KMS-11 (cell line): ENCODE results near the gene STRA6.

Source experiments
- H2AFZ ChIP-seq: fragments of 200-600 bp; sonication (generic); 2 replicates; pipeline ENCODE4 v1.6.1; 2016; ENCODE audit warnings: antibody characterized with exemption, mixed run types, low read depth
- H3K27ac ChIP-seq: fragments of 200-600 bp; sonication (generic); 2 replicates; pipeline ENCODE4 v1.6.1; 2016; ENCODE audit warnings: mild to moderate bottlenecking, mixed run types
- H3K27me3 ChIP-seq: fragments of 200-600 bp; sonication (generic); 2 replicates; pipeline ENCODE4 v1.6.1; 2017; ENCODE audit warnings: mild to moderate bottlenecking, low read depth, mixed run types, moderate library complexity; ENCODE audit not compliant: insufficient read depth
- H3K36me3 ChIP-seq: fragments of 200-600 bp; sonication (generic); 2 replicates; pipeline ENCODE4 v1.6.1; 2017; ENCODE audit warnings: mild to moderate bottlenecking, mixed run types; ENCODE audit not compliant: insufficient read depth
- H3K4me1 ChIP-seq: fragments of 200-600 bp; sonication (generic); 2 replicates; pipeline ENCODE4 v1.6.1; 2016; ENCODE audit warnings: mild to moderate bottlenecking, low read depth, mixed run types; ENCODE audit not compliant: poor library complexity, severe bottlenecking
- H3K4me2 ChIP-seq: fragments of 200-600 bp; sonication (generic); 2 replicates; pipeline ENCODE4 v1.7.0; 2016; ENCODE audit warnings: mild to moderate bottlenecking, mixed run types
- H3K4me3 ChIP-seq: fragments of 200-600 bp; sonication (generic); IDR thresholded peaks from 2 replicates; pipeline ENCODE4 v1.6.1; 2017; ENCODE audit warnings: low read depth, low read length, mixed read lengths; ENCODE audit not compliant: insufficient read depth
- H3K79me2 ChIP-seq: fragments of 200-600 bp; sonication (generic); 2 replicates; pipeline ENCODE4 v1.6.1; 2016; ENCODE audit warnings: low read depth, mixed run types; ENCODE audit not compliant: insufficient read depth
- H3K9ac ChIP-seq: fragments of 200-600 bp; sonication (generic); 2 replicates; pipeline ENCODE4 v1.6.1; 2016; ENCODE audit warnings: mild to moderate bottlenecking, mixed run types
- H4K20me1 ChIP-seq: fragments of 200-600 bp; sonication (generic); 2 replicates; pipeline ENCODE4 v1.6.1; 2016; ENCODE audit warnings: mild to moderate bottlenecking, mixed run types; ENCODE audit not compliant: insufficient read depth
- TF ChIP-seq, protein P1 (sequence below): fragments of 200-600 bp; sonication (generic); conservative IDR thresholded peaks from 2 replicates; pipeline ENCODE4 v1.6.1; 2017; ENCODE audit warnings: low read depth, mild to moderate bottlenecking, antibody characterized with exemption, low read length, moderate library complexity, mixed read lengths

Gene STRA6

DNA sequence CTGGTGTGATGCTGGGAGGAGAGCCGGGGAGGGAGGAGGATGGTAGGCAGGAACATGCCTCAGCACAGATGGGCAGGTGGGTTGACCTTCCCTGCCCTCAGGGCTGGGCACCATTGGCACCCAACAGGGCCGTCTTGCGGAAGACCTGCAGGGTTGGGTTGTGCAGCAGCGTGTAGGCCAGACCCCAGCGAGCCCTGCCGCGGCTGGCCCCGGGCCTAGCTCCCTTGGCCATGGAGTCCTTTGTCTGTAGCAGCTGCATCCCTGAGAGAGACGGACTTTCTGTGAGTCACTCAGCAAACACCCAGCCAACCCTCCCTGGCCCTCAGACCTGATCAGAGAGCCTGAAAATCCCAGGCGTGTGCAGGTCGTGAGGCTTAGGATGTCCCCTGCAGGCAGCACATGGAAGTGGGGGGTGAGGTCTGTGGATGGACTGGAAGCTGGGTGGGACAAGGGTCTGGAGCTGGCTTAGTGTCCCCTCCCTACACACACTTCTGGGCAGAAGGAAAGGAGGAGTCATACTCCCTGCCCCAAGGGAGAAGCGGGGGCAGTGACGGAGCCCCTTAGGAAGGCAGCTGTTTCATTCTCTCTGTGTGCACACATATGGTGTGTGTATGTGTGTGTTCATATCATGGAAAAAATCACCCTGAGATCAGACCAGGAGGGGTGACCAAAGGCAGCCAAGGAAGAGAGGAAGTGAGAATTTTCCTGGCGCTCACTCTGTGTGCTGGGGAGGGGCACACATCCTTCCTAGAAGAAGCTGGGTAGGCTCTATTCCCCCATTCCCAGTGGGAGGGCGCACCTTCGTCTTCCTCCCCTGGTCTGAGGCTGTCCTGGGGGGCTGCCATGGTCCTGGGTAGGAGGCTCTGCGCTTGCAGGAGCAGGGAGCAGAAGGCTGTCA is 22.4 kb downstream of the STRA6 start:
- Histone ChIP-seq H3K36me3 (no peaks in the 10 kb centered on the region), H3K4me2 (no peak overlapping the region), H3K4me3 (no peak overlapping the region), H2AFZ (no peak overlapping the region), H3K27me3 (peaks cover 54% of the 10 kb centered on the region; the same call in 1 of the 2 replicates), H3K27ac (no peak overlapping the region), H3K79me2 (no peaks in the 10 kb centered on the region), H4K20me1 (no peaks in the 10 kb centered on the region), H3K4me1 (no peaks in the 10 kb centered on the region), H3K9ac (no peak overlapping the region)
- TF ChIP-seq, protein P1, sequence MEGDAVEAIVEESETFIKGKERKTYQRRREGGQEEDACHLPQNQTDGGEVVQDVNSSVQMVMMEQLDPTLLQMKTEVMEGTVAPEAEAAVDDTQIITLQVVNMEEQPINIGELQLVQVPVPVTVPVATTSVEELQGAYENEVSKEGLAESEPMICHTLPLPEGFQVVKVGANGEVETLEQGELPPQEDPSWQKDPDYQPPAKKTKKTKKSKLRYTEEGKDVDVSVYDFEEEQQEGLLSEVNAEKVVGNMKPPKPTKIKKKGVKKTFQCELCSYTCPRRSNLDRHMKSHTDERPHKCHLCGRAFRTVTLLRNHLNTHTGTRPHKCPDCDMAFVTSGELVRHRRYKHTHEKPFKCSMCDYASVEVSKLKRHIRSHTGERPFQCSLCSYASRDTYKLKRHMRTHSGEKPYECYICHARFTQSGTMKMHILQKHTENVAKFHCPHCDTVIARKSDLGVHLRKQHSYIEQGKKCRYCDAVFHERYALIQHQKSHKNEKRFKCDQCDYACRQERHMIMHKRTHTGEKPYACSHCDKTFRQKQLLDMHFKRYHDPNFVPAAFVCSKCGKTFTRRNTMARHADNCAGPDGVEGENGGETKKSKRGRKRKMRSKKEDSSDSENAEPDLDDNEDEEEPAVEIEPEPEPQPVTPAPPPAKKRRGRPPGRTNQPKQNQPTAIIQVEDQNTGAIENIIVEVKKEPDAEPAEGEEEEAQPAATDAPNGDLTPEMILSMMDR: no peak

DNA sequence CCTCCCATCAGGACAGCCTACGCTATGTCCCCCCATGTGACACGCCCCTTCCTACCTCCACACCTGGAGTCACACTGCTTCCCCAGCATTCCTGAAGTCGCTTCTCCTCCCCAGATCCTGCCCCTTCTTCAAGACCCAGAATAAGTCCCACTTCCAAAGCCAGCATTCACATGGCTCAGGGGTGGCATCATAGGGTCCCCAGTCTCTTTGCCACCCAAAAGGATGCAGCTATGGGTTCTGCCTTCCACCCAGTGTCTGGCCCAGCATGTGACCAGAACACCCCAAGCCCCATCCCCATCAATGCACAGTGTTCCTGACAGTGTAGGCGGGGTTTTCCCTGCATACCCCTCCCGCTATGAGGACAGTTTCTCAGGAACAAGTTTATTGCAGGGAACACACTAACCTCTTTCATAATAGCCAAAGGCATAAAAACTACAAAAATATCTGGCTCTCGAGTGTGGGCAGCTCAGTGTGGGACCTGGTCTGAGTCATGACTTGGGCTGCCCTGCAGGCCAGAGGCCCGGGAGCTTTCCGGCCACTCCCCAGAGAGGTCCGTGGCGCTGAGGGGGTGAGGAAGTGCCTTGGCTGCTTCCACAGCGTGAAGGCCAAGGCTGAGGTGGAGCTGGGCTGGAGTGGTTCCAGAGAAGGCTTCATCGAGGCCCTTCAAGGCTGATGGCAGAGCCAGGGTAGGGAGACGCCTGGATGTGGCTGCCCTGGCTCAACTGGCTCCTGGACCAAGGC is 23.3 kb downstream of the STRA6 start:
- Histone ChIP-seq H3K4me2 (no peak overlapping the region), H2AFZ (no peak overlapping the region), H3K36me3 (no peaks in the 10 kb centered on the region), H3K27ac (no peak overlapping the region), H4K20me1 (no peaks in the 10 kb centered on the region), H3K4me1 (no peaks in the 10 kb centered on the region), H3K27me3 (peaks cover 56% of the 10 kb centered on the region; the same call in 1 of the 2 replicates), H3K4me3 (no peak overlapping the region), H3K9ac (no peak overlapping the region), H3K79me2 (no peaks in the 10 kb centered on the region)
- TF ChIP-seq, protein P1: no peak

DNA sequence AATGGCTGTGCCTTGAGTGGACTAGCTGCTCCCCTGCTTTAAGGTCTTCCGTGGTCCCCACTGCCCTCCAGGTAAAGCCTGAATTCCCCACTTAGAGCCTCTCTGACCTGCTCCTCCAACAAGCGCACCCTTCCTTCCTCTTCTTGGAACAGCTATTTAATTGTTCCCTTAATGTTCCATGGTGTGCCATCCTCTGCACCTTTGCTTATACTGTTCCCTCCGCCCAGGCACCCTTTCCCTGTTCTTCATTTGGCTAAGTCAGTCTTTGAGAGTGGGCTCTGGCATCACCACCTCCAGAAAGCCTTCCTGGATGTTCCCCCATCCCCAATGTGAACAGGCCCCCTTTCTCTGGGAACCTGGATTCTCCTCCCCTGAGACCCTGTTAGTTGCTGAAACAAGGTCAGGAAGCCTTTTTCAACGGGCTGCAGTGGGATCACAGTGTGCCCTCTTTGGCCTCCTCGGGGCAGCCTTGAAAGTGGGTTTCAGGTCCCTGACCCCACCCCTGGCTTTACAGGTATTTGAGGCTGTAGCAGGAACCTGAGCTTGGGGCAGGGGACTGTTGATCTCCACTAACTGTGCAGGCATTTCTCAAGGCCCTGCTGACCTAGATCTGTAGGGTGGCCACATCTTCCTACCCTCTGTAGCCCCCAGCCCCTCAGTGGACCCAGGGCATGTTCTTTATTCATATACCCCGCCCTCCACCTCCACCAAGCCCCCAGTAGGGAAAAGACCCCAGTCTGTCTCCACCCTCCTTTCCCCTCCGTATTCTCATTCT is 24.1 kb downstream of the STRA6 start:
- TF ChIP-seq, protein P1: no peak
- Histone ChIP-seq H3K9ac (no peak overlapping the region), H3K4me3 (no peak overlapping the region), H2AFZ (no peak overlapping the region), H3K27ac (no peak overlapping the region), H3K4me1 (no peaks in the 10 kb centered on the region), H3K79me2 (no peaks in the 10 kb centered on the region), H3K27me3 (peaks cover 52% of the 10 kb centered on the region; the same call in 1 of the 2 replicates), H3K36me3 (no peaks in the 10 kb centered on the region), H3K4me2 (no peak overlapping the region), H4K20me1 (no peaks in the 10 kb centered on the region)
